Activated CD8-positive, alpha-beta memory T cell treated with anti-CD3 and anti-CD28 coated beads for 24 hours (primary cell): Measurements from ENCODE around the gene LYRM1.
"Not testable (repeated sequence)": the region's sequence is repeated elsewhere in the genome, so short reads cannot be mapped to it uniquely, and the experiment has no call there.

Experiments
- DNase-seq: peaks from one replicate; pipeline ENCODE4 v3.0.0-alpha.2; 2020

LYRM1 gene

GRCh38 chr16:20940871-20941635 is 40.5 kb downstream of the LYRM1 start:
- DNase-seq: no peak

GRCh38 chr16:20941636-20941926 is 41.0 kb downstream of the LYRM1 start:
- DNase-seq: no peak

GRCh38 chr16:20942256-20942655 is 41.7 kb downstream of the LYRM1 start:
- no peak for DNase-seq

GRCh38 chr16:20944861-20945574 is 44.4 kb downstream of the LYRM1 start:
- DNase-seq: peak; percentile 58

GRCh38 chr16:20945575-20945875 is 45.0 kb downstream of the LYRM1 start:
- not testable (repeated sequence) for DNase-seq

GRCh38 chr16:20946015-20946629 is 45.6 kb downstream of the LYRM1 start:
- DNase-seq: no peak

- no peak for DNase-seq
Observed at GRCh38 chr16:20948444-20948843, 47.9 kb downstream of the LYRM1 start.

- no peak for DNase-seq
Observed at GRCh38 chr16:20949660-20950059, 49.1 kb downstream of the LYRM1 start.

- DNase-seq: no peak
Observed at GRCh38 chr16:20950294-20950693, 49.7 kb downstream of the LYRM1 start.

- no peak for DNase-seq
Observed at GRCh38 chr16:20952139-20952920, 51.8 kb downstream of the LYRM1 start.

GRCh38 chr16:20954574-20954973 is 54.0 kb downstream of the LYRM1 start:
- no peak for DNase-seq

GRCh38 chr16:20956319-20956718 is 55.7 kb downstream of the LYRM1 start:
- DNase-seq: no peak

- DNase-seq: no peak
Observed at GRCh38 chr16:20957153-20957552, 56.6 kb downstream of the LYRM1 start.

- no peak for DNase-seq
Observed at GRCh38 chr16:20960899-20961298, 60.3 kb downstream of the LYRM1 start.

- no peak for DNase-seq
Observed at GRCh38 chr16:20968765-20969164, 68.2 kb downstream of the LYRM1 start.

- DNase-seq: no peak
Observed at GRCh38 chr16:20969386-20969785, 68.8 kb downstream of the LYRM1 start.

- DNase-seq: no peak
Observed at GRCh38 chr16:20971401-20971800, 70.8 kb downstream of the LYRM1 start.

GRCh38 chr16:20973201-20973600 is 72.6 kb downstream of the LYRM1 start:
- not testable (repeated sequence) for DNase-seq
